Measurements from ENCODE around the gene IGF2BP2.

Gene IGF2BP2

DNA sequence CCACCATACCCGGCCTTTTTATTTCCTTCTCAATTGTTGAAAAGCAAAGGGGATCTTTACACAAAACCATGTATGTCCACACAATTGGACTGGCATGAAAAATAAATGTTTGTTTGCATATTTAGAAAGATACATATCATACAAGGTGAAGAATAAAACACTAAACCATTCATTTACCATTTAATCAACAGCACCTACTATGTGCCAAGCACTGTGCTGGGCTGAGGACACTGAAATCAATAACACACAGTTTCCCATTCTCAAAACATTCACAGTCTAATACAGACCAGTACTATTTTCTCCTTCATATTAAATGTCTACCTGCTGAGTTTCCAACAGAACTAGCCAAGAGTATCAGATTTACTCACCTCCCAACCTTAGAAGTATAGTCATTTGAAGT, 84.7 kb downstream of the IGF2BP2 start:
- no peak overlapping the region for H3K4me3 ChIP-seq (ENCODE audit: low read depth, low read length)
- in situ Hi-C loops (cut with HindIII; ENCODE audit: low pct_ligation_motif_present, low sequenced_read_pairs), result no loop called here
- DNase-seq, result no peak
- no peaks in the 10 kb centered on the region for H3K36me3 ChIP-seq (replicated peaks)
- H3K27me3 ChIP-seq (replicated peaks), result no peaks in the 10 kb centered on the region
- no peak overlapping the region for H3K27ac ChIP-seq
- TF ChIP-seq, protein P1, sequence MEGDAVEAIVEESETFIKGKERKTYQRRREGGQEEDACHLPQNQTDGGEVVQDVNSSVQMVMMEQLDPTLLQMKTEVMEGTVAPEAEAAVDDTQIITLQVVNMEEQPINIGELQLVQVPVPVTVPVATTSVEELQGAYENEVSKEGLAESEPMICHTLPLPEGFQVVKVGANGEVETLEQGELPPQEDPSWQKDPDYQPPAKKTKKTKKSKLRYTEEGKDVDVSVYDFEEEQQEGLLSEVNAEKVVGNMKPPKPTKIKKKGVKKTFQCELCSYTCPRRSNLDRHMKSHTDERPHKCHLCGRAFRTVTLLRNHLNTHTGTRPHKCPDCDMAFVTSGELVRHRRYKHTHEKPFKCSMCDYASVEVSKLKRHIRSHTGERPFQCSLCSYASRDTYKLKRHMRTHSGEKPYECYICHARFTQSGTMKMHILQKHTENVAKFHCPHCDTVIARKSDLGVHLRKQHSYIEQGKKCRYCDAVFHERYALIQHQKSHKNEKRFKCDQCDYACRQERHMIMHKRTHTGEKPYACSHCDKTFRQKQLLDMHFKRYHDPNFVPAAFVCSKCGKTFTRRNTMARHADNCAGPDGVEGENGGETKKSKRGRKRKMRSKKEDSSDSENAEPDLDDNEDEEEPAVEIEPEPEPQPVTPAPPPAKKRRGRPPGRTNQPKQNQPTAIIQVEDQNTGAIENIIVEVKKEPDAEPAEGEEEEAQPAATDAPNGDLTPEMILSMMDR (IDR thresholded peaks at IDR 0.05; ENCODE audit: low read depth, low read length, missing control alignments), result no peak

DNA sequence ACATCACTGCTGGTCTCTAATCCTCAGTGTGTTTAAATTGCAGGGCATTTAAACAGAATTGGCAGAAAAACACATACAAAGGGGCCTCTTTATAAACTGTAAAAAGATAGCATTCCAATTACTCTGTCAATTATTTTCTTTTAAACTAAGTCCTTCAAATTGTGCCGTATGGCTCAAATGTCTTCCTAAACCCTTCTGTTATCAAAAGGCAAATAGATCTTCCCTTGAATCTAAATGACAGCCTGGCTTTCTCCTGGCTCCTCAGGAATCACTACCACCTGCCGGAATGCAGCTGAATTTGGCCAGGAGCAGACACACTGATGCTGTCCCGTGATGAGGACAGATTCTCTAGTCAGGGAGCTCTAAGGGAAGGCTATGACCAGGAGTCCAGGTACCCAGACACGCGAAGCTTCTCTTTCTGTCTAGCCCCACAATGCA, 85.6 kb downstream of the IGF2BP2 start:
- H3K27ac ChIP-seq, result no peak overlapping the region

DNA sequence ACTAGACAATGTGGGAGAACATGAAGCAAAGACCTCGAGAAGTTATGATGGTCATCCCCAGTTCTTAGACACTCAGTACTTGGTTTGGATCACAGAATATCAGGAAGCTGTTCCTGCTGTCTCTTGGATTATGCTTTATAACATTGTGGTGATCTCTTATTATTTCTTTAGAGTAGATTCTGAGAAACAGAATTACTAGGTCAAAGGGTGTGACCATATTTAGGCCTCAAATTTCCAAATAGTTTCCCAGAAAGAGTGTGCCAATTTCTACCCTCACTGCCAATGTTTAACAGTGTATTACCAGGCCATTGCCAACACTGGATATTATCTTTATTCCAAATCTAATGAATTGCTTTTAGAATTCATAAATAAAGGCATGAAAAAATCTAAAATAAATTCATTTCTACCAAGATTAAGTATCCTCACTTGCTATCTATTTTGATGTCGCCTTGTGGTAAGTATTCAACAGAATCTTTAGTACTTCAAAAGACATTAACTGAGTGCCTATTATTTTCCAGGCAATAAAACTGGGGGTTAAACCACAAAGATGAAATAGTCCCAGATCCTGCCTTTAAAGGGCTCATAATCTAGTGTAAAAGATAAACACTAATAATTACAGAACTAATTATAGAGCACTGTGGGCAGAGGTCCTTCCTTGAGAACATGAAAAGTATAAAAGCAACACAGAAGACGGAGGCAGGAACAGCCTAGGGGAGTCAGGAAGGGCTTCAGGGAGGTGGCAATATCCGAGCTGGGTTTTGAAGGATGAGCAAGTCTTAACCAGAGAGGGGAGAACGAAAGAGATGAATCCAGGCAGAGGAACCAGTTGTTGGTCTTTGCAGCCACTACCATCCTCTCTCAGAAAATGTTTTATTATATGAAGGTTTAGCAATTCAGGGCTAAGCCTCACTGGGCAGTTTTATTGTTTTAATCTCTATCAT, 86.8 kb downstream of the IGF2BP2 start:
- in situ Hi-C loops (cut with HindIII; ENCODE audit: low pct_ligation_motif_present, low sequenced_read_pairs), result no loop called here
- H3K4me3 ChIP-seq (ENCODE audit: low read depth, low read length), result no peak overlapping the region
- no peaks in the 10 kb centered on the region for H3K36me3 ChIP-seq (replicated peaks)
- TF ChIP-seq, protein P1 (IDR thresholded peaks at IDR 0.05; ENCODE audit: low read depth, low read length, missing control alignments), result no peak
- no peak for DNase-seq
- H3K27me3 ChIP-seq (replicated peaks), result no peaks in the 10 kb centered on the region
- peak overlapping the region; percentile 1 for H3K27ac ChIP-seq

More for the DNA sequence above, 85.6 kb downstream of the IGF2BP2 start:
- TF ChIP-seq, protein P1 (IDR thresholded peaks at IDR 0.05; ENCODE audit: low read depth, low read length, missing control alignments), result no peak
- H3K4me3 ChIP-seq (ENCODE audit: low read depth, low read length), result no peak overlapping the region
- DNase-seq, result no peak
- in situ Hi-C loops (cut with HindIII; ENCODE audit: low pct_ligation_motif_present, low sequenced_read_pairs), result no loop called here
- no peaks in the 10 kb centered on the region for H3K36me3 ChIP-seq (replicated peaks)
- no peaks in the 10 kb centered on the region for H3K27me3 ChIP-seq (replicated peaks)

DNA sequence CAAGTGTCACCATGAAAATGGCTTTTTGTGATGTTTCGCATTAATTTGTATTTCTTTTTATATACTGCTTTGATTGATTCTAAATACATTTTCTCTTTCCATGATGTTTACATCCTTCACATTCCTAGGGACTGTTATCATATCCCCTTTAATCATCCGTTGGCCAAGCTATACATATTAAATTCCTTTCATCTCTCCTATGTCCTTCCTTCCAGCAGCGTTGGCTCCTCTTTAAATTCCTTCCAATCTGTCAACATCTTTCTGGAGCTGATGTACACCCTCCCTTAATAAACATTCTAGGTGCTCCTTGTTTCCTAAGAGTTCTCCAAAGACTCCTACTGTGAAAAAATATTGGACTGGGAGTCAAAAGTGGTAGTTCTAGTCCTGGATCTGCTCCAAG, 87.8 kb downstream of the IGF2BP2 start:
- DNase-seq, result no peak
- in situ Hi-C loops (cut with HindIII; ENCODE audit: low pct_ligation_motif_present, low sequenced_read_pairs), result no loop called here
- TF ChIP-seq, protein P1 (IDR thresholded peaks at IDR 0.05; ENCODE audit: low read depth, low read length, missing control alignments), result no peak

DNA sequence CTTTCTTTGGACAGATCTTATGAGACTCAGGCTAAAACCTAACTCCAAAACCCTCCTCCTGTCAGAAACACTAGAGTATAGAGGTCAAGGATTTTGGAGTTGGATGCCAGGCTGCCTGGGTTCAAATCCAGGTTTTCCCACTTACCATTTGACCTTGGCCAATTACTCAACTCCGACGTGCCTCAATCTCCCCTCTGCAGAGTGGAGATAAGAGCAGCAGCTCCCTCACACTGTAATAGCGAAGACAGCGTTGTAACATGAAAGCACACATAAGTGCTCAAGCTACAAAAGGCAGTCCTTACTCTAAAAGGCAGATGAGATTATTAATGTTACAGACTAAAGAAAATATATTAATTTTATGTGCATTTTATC, 90.1 kb downstream of the IGF2BP2 start:
- no peak for DNase-seq
- Histone ChIP-seq H3K27me3 (replicated peaks) (no peaks in the 10 kb centered on the region), H3K36me3 (replicated peaks) (no peaks in the 10 kb centered on the region), H3K27ac (no peak overlapping the region), H3K4me3 (ENCODE audit: low read depth, low read length) (no peak overlapping the region)
- TF ChIP-seq, protein P1 (IDR thresholded peaks at IDR 0.05; ENCODE audit: low read depth, low read length, missing control alignments), result no peak
- in situ Hi-C loops (cut with HindIII; ENCODE audit: low pct_ligation_motif_present, low sequenced_read_pairs), result no loop called here

More for the DNA sequence above, 87.8 kb downstream of the IGF2BP2 start:
- Histone ChIP-seq H3K27ac (peak overlapping the region; percentile 2), H3K27me3 (replicated peaks) (no peaks in the 10 kb centered on the region), H3K36me3 (replicated peaks) (no peaks in the 10 kb centered on the region), H3K4me3 (ENCODE audit: low read depth, low read length) (no peak overlapping the region)

Measured in brain microvascular endothelial cell (primary cell).